H1 (cell line): ENCODE measurements around the gene CACNA1C. TPM values are rescaled to one million over a fixed set of nuclear protein-coding genes. Genes with fewer than 3 reads are reported as not detected.

ENCODE experiments used
- CTCF ChIA-PET: fragments of 300-600 bp; sonication (Branson Sonifier 250); formaldehyde crosslinking; loops from one replicate; lab custom pipeline; 2021; ENCODE audit not compliant: partially characterized antibody; lab: Charles Lee
- POLR2A ChIA-PET: fragments of 300-600 bp; sonication (Branson Sonifier 250); formaldehyde crosslinking; loops from one replicate; lab custom pipeline; 2021; ENCODE audit warnings: inconsistent platforms; ENCODE audit not compliant: partially characterized antibody; lab: Charles Lee
- DNase-seq, 2 experiments: peaks; one replicate each; pipeline versions ENCODE4 v3.0.0 to v3.0.0-alpha.2; 2010 to 2022; ENCODE audit warnings: low spot score in 2 of 2, low read depth in 1 of 2, mixed read lengths in 1 of 2
- FAIRE-seq: peaks from 2 replicates; lab custom pipeline; 2011; peaks lifted over from hg19 to GRCh38; lab: Jason Lieb, UNC
- H2AFZ ChIP-seq: 2 replicates; pipeline ENCODE4 v1.8.1; 2012; ENCODE audit warnings: low read length, inconsistent platforms
- H2AK5ac ChIP-seq: 2 replicates; pipeline ENCODE4 v1.6.1; 2013; ENCODE audit warnings: low read depth, low read length
- H2BK120ac ChIP-seq: replicated peaks from 2 replicates; pipeline ENCODE3; 2013; ENCODE audit warnings: low read depth, low read length, inconsistent platforms
- H2BK12ac ChIP-seq: 2 replicates; pipeline ENCODE4 v1.6.1; 2013; ENCODE audit warnings: low read depth, low read length
- H2BK15ac ChIP-seq: 2 replicates; pipeline ENCODE4 v1.6.1; 2013; ENCODE audit warnings: low read length
- H2BK20ac ChIP-seq: 2 replicates; pipeline ENCODE4 v1.6.1; 2013; ENCODE audit warnings: low read length
- H2BK5ac ChIP-seq: 2 replicates; pipeline ENCODE4 v1.6.1; 2013; ENCODE audit warnings: low read depth, low read length
- H3K14ac ChIP-seq: 2 replicates; pipeline ENCODE4 v1.6.1; 2013; ENCODE audit warnings: inconsistent platforms; ENCODE audit not compliant: insufficient read length
- H3K18ac ChIP-seq: 2 replicates; pipeline ENCODE4 v1.6.1; 2013; ENCODE audit warnings: low read length; ENCODE audit errors: extremely low read depth
- H3K23ac ChIP-seq: 2 replicates; pipeline ENCODE4 v1.6.1; 2013; ENCODE audit warnings: inconsistent platforms; ENCODE audit not compliant: insufficient read length
- H3K23me2 ChIP-seq: 2 replicates; pipeline ENCODE4 v1.6.1; 2013; ENCODE audit warnings: low read depth, low read length
- H3K27ac ChIP-seq: 2 replicates; pipeline ENCODE4 v1.6.1; 2011; ENCODE audit warnings: low read depth, low read length, inconsistent platforms
- H3K27me3 ChIP-seq, 4 experiments: replicated peaks in 1 of 4; 1 replicate in 1 of 4; 2 replicates in 3 of 4; pipeline versions ENCODE4 v1.6.1 to v1.8.1; 2011 to 2013; ENCODE audit warnings: low read length in 3 of 4, mild to moderate bottlenecking in 3 of 4, inconsistent platforms in 2 of 4, mixed read lengths in 2 of 4, moderate library complexity in 1 of 4; ENCODE audit not compliant: control insufficient read depth in 3 of 4, insufficient read depth in 3 of 4; ENCODE audit errors: extremely low read depth in 1 of 4
- H3K36me3 ChIP-seq, 4 experiments: 2 replicates each; pipeline versions ENCODE4 v1.6.1 to v1.8.1; 2011 to 2013; ENCODE audit warnings: mild to moderate bottlenecking in 4 of 4, low read length in 3 of 4, moderate library complexity in 2 of 4, control low read depth in 1 of 4, inconsistent platforms in 1 of 4; ENCODE audit not compliant: insufficient read depth in 4 of 4, control insufficient read depth in 2 of 4
- H3K4ac ChIP-seq: replicated peaks from 2 replicates; pipeline ENCODE3; 2013; ENCODE audit warnings: low read length, low read depth, mixed read lengths, inconsistent platforms; ENCODE audit not compliant: insufficient read length
- H3K4me1 ChIP-seq, 4 experiments: replicated peaks in 1 of 4; 1 replicate in 1 of 4; 2 replicates in 3 of 4; pipeline versions ENCODE4 v1.6.1 to v1.8.1; 2011 to 2013; ENCODE audit warnings: low read length in 3 of 4, inconsistent platforms in 2 of 4, mixed read lengths in 1 of 4; ENCODE audit not compliant: insufficient read depth in 4 of 4, control insufficient read depth in 3 of 4
- H3K4me2 ChIP-seq, 2 experiments: 2 replicates each; pipeline versions ENCODE4 v1.6.1 to v1.8.1; 2011 to 2013; ENCODE audit warnings: low read depth in 2 of 2, low read length in 2 of 2, control low read depth in 1 of 2, inconsistent platforms in 1 of 2, mild to moderate bottlenecking in 1 of 2; ENCODE audit not compliant: insufficient read depth in 1 of 2
- H3K4me3 ChIP-seq, 4 experiments: fragments of 200-600, 300-600 bp in 1 of 4; sonication (generic), shearing (Covaris generic), sonication (Bioruptor Twin) in 1 of 4; 2 replicates each; pipeline versions ENCODE4 v1.5.1 to v1.8.1; 2011 to 2016; ENCODE audit warnings: low read length in 4 of 4, low read depth in 3 of 4, control low read depth in 2 of 4, inconsistent platforms in 2 of 4, mild to moderate bottlenecking in 2 of 4, mixed read lengths in 1 of 4, moderate library complexity in 1 of 4; ENCODE audit not compliant: insufficient read depth in 2 of 4; ENCODE audit errors: extremely low read depth in 1 of 4
- H3K56ac ChIP-seq: replicated peaks from 2 replicates; pipeline ENCODE3; 2013; ENCODE audit warnings: low read depth, mild to moderate bottlenecking, mixed read lengths, low read length, inconsistent platforms; ENCODE audit not compliant: insufficient read length
- H3K79me1 ChIP-seq: 2 replicates; pipeline ENCODE4 v1.6.1; 2013; ENCODE audit warnings: low read depth, low read length, control low read depth
- H3K79me2 ChIP-seq, 2 experiments: 2 replicates each; pipeline versions ENCODE4 v1.6.1 to v1.8.1; 2012 to 2013; ENCODE audit warnings: low read length in 2 of 2, mild to moderate bottlenecking in 2 of 2, inconsistent platforms in 1 of 2; ENCODE audit not compliant: insufficient read depth in 2 of 2, control insufficient read depth in 1 of 2
- H3K9ac ChIP-seq, 4 experiments: replicated peaks in 1 of 4; 1 replicate in 1 of 4; 2 replicates in 3 of 4; pipeline versions ENCODE4 v1.6.1 to v1.8.1; 2011 to 2013; ENCODE audit warnings: low read depth in 3 of 4, low read length in 3 of 4, control low read depth in 2 of 4, mild to moderate bottlenecking in 2 of 4, moderate library complexity in 2 of 4, inconsistent platforms in 1 of 4; ENCODE audit errors: extremely low read depth in 1 of 4
- H3K9me3 ChIP-seq, 2 experiments: 2 replicates each; pipeline versions ENCODE4 v1.6.1 to v1.8.1; 2012 to 2013; ENCODE audit warnings: mild to moderate bottlenecking in 2 of 2, moderate library complexity in 2 of 2, control low read depth in 1 of 2, inconsistent platforms in 1 of 2, low read depth in 1 of 2, low read length in 1 of 2, mixed read lengths in 1 of 2; ENCODE audit not compliant: insufficient read depth in 2 of 2
- H4K20me1 ChIP-seq, 2 experiments: replicated peaks in 1 of 2; 2 replicates each; pipeline versions ENCODE3 to v1.8.1; 2011 to 2013; ENCODE audit warnings: inconsistent platforms in 2 of 2, low read length in 2 of 2, mild to moderate bottlenecking in 1 of 2; ENCODE audit not compliant: insufficient read depth in 2 of 2, control insufficient read depth in 1 of 2
- H4K5ac ChIP-seq: 2 replicates; pipeline ENCODE4 v1.6.1; 2013; ENCODE audit warnings: low read length, low read depth, mixed read lengths, inconsistent platforms; ENCODE audit not compliant: insufficient read length
- H4K8ac ChIP-seq: 2 replicates; pipeline ENCODE4 v1.8.0; 2013; ENCODE audit warnings: mild to moderate bottlenecking, moderate library complexity, low read length, inconsistent platforms; ENCODE audit not compliant: insufficient read depth; ENCODE audit errors: extremely low read depth
- H4K91ac ChIP-seq: replicated peaks from 2 replicates; pipeline ENCODE3; 2013; ENCODE audit warnings: low read length, mixed read lengths, inconsistent platforms; ENCODE audit not compliant: insufficient read length
- BACH1 ChIP-seq: IDR thresholded peaks from 2 replicates; pipeline ENCODE4 v1.6.1; 2012; ENCODE audit warnings: low read length, improper control_type of control experiment
- CHD1 ChIP-seq: IDR thresholded peaks from 2 replicates; pipeline ENCODE4 v1.6.1; 2012; ENCODE audit warnings: low read depth, low read length, improper control_type of control experiment
- GABPA ChIP-seq: IDR thresholded peaks from 2 replicates; pipeline ENCODE4 v1.6.1; 2011; ENCODE audit warnings: mild to moderate bottlenecking, low read length, moderate library complexity, borderline replicate concordance; ENCODE audit not compliant: insufficient read depth
- GTF2F1 ChIP-seq: IDR thresholded peaks from 2 replicates; pipeline ENCODE4 v1.6.1; 2012; ENCODE audit warnings: low read depth, low read length, improper control_type of control experiment, borderline replicate concordance
- JUN ChIP-seq: IDR thresholded peaks from 2 replicates; pipeline ENCODE4 v1.6.1; 2011; ENCODE audit warnings: low read depth, mild to moderate bottlenecking, improper control_type of control experiment, low read length
- KDM1A ChIP-seq: fragments of 200-600, 300-600 bp; sonication (generic); IDR thresholded peaks from 2 replicates; pipeline ENCODE4 v1.7.1; 2016; ENCODE audit warnings: mild to moderate bottlenecking, low read length, borderline replicate concordance
- KDM4A ChIP-seq: IDR thresholded peaks from one replicate; pipeline ENCODE4 v1.7.1; 2012; ENCODE audit warnings: low read depth, mild to moderate bottlenecking, moderate library complexity, low read length, inconsistent platforms; ENCODE audit not compliant: severe bottlenecking
- RBBP5 ChIP-seq: IDR thresholded peaks from 2 replicates; pipeline ENCODE4 v1.7.1; 2012; ENCODE audit warnings: low read depth, mild to moderate bottlenecking, inconsistent platforms, low read length, moderate library complexity, borderline replicate concordance
- RXRA ChIP-seq: IDR thresholded peaks from 2 replicates; pipeline ENCODE4 v1.6.1; 2011; ENCODE audit warnings: low read depth, mild to moderate bottlenecking, low read length, moderate library complexity; ENCODE audit not compliant: insufficient read depth
- SAP30 ChIP-seq: fragments of 300-600 bp; sonication (generic); IDR thresholded peaks from 2 replicates; pipeline ENCODE4 v1.7.1; 2012; ENCODE audit warnings: low read length, moderate library complexity, mild to moderate bottlenecking, inconsistent platforms; ENCODE audit not compliant: insufficient read depth, insufficient replicate concordance
- SIRT6 ChIP-seq: IDR thresholded peaks from one replicate; pipeline ENCODE4 v1.7.1; 2012; ENCODE audit warnings: low read length, inconsistent platforms
- TBP ChIP-seq: IDR thresholded peaks from 2 replicates; pipeline ENCODE4 v1.6.1; 2011; ENCODE audit warnings: low read depth, low read length, improper control_type of control experiment
- ZNF274 ChIP-seq: IDR thresholded peaks from 2 replicates; pipeline ENCODE4 v1.7.0; 2012; ENCODE audit warnings: low read length, borderline replicate concordance; ENCODE audit errors: extremely low read depth
- WGBS, 2 experiments: shearing (Covaris generic) in 1 of 2; methylation state at CpG; one replicate each; pipeline versions ENCODE4 v1.1.6 to v1.1.7; 2013 to 2015; ENCODE audit warnings: low lambda C conversion rate in 2 of 2, mixed read lengths in 2 of 2, inconsistent platforms in 1 of 2, low coverage in 1 of 2, missing lambda C conversion rate in 1 of 2; ENCODE audit not compliant: insufficient replicate concordance in 2 of 2, insufficient coverage in 1 of 2, insufficient read length in 1 of 2; ENCODE audit errors: extremely low coverage in 1 of 2, missing lambda C conversion rate in 1 of 2; 5-methylcytosine and 5-hydroxymethylcytosine counted together
- polyA plus RNA-seq, 7 experiments: library from polyadenylated mRNA; depleted of rRNA in 3 of 7; stranded (reverse) in 5 of 7; unstranded in 2 of 7; fragments of >200 nt in 5 of 7; fragments of 200-250 nt in 2 of 7; gene quantifications; 1 replicate in 5 of 7; 2 replicates in 1 of 7; 4 replicates in 1 of 7; pipeline versions ENCODE4 v1.2.1 to v1.2.3, GENCODE V29; 2011 to 2013; ENCODE audit warnings: missing spikeins in 2 of 7, mixed read lengths in 2 of 7
- total RNA-seq: library from RNA; stranded (reverse); fragmentation: NEBNext Ultra II Directional; extraction: Animal tissue kit (Norgen Biotek cat#: 25700); gene quantifications from 2 replicates; pipeline ENCODE4 v1.2.1, GENCODE V29; 2021
- TF ChIP-seq, protein P1 (sequence below): IDR thresholded peaks from 2 replicates; pipeline ENCODE4 v1.6.1; 2011; ENCODE audit warnings: low read depth, mild to moderate bottlenecking, low read length; ENCODE audit not compliant: insufficient read depth

CACNA1C gene
- total and polyA plus RNA-seq, 2 of the 8 experiments (the other 6 are each of a cell fraction or from before 2014, with no cell fraction given) = 1.3 TPM

DNA sequence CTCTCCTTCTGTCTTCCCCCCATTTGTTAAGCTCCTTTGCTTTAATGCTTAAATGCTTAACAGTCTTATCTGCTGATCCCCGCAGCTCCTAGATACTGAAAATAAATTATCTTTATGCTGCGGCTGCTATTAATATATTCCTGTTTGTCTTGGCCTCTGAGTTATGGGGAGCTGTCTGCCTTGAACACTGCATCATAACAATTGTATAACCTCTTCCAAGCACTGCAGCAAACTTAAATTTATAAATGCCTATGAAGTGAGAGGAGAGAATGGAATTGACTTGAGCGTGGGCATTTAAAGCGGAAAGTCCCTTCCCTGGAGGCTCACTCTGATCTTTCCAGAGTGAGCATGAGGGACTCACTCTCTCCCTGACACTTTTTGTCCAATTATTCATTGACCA lies 25.4 kb upstream of the CACNA1C start:
- ChIA-PET CTCF (interaction anchor here (0.6 to 3.3 kb wide), 8 partner anchors 9 to 263 kb away, joined by 3 to 8 read pairs (median 4); partner anchors contain the start of gene DCP1B), POLR2A (no interaction called here)
- no peaks in the 10 kb centered on the region for H3K23me2 ChIP-seq
- no peaks in the 10 kb centered on the region for H3K9me3 ChIP-seq
- WGBS, 2 experiments = 94% methylated on average over 4 of the region's 4 CpGs; no CpG with 5 or more reads in 1 of the 2 experiments
- H3K4me2 ChIP-seq = no peak overlapping the region
- H2BK12ac ChIP-seq = no peak overlapping the region
- DNase-seq = no peak
- no peak overlapping the region for H3K4ac ChIP-seq
- no peak overlapping the region for H2BK120ac ChIP-seq
- no peak overlapping the region for H4K91ac ChIP-seq
- H2BK20ac ChIP-seq = no peak overlapping the region
- H3K79me1 ChIP-seq = no peaks in the 10 kb centered on the region
- no peak overlapping the region for H4K8ac ChIP-seq
- no peak overlapping the region for H2BK5ac ChIP-seq
- H3K79me2 ChIP-seq = no peaks in the 10 kb centered on the region
- H4K5ac ChIP-seq = no peak overlapping the region
- no peaks in the 10 kb centered on the region for H3K27me3 ChIP-seq
- no peak overlapping the region for H3K56ac ChIP-seq
- H3K4me3 ChIP-seq = no peak overlapping the region
- no peak overlapping the region for H3K9ac ChIP-seq
- H4K20me1 ChIP-seq = no peaks in the 10 kb centered on the region
- no peak overlapping the region for H3K27ac ChIP-seq
- no peak overlapping the region for H3K23ac ChIP-seq
- H2AFZ ChIP-seq = no peak overlapping the region
- no peaks in the 10 kb centered on the region for H3K36me3 ChIP-seq
- H2BK15ac ChIP-seq = no peak overlapping the region
- H2AK5ac ChIP-seq = no peak overlapping the region
- H3K18ac ChIP-seq = no peak overlapping the region
- no peak overlapping the region for H3K14ac ChIP-seq
- no peak for FAIRE-seq
- H3K4me1 ChIP-seq = peaks cover 0 to 2% (median 1%) of the 10 kb centered on the region in 4 experiments; a peak in 2 of 7 replicates
- TF ChIP-seq GABPA (no peak), RBBP5 (no peak), GTF2F1 (no peak), ZNF274 (no peak), SAP30 (no peak), TBP (no peak), BACH1 (no peak), RXRA (no peak), JUN (no peak), KDM4A (no peak), KDM1A (no peak), CHD1 (no peak), SIRT6 (no peak)
- TF ChIP-seq, protein P1, sequence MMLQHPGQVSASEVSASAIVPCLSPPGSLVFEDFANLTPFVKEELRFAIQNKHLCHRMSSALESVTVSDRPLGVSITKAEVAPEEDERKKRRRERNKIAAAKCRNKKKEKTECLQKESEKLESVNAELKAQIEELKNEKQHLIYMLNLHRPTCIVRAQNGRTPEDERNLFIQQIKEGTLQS = no peak
